Anterior cingulate cortex (tissue), 58 donors: ENCODE measurements around the gene BAD.

ENCODE experiments used
- DNase-seq, 58 donors: peaks; one replicate each; lab custom pipeline; 2025; lab: John Stamatoyannopoulos, UW

Gene BAD

GRCh38 chr11:64261556-64262080 is 22.8 kb downstream of the BAD start:
- DNase-seq, result no peak

- DNase-seq, result no peak
Observed at GRCh38 chr11:64260147-64260708, 24.2 kb downstream of the BAD start.

GRCh38 chr11:64259533-64260067 is 24.9 kb downstream of the BAD start:
- no peak for DNase-seq

GRCh38 chr11:64258946-64259532 is 25.4 kb downstream of the BAD start:
- no peak for DNase-seq

- DNase-seq, result no peak
Observed at GRCh38 chr11:64258356-64258755, 26.1 kb downstream of the BAD start.

DNA sequence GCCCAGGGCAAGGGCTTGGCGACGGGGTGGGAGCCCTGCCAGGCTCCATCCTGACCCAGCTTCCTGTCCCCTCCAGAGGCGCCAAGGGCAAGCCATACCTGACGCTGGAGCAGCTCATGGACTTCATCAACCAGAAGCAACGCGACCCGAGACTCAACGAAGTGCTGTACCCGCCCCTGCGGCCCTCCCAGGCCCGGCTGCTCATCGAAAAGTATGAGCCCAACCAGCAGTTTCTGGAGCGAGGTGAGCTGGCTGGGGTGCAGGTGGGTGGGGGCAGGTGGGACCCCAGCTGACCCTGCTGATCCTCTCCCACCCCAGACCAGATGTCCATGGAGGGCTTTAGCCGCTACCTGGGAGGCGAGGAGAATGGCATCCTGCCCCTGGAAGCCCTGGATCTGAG is 28.2 kb downstream of the BAD start:
- DNase-seq, result no peak

DNA sequence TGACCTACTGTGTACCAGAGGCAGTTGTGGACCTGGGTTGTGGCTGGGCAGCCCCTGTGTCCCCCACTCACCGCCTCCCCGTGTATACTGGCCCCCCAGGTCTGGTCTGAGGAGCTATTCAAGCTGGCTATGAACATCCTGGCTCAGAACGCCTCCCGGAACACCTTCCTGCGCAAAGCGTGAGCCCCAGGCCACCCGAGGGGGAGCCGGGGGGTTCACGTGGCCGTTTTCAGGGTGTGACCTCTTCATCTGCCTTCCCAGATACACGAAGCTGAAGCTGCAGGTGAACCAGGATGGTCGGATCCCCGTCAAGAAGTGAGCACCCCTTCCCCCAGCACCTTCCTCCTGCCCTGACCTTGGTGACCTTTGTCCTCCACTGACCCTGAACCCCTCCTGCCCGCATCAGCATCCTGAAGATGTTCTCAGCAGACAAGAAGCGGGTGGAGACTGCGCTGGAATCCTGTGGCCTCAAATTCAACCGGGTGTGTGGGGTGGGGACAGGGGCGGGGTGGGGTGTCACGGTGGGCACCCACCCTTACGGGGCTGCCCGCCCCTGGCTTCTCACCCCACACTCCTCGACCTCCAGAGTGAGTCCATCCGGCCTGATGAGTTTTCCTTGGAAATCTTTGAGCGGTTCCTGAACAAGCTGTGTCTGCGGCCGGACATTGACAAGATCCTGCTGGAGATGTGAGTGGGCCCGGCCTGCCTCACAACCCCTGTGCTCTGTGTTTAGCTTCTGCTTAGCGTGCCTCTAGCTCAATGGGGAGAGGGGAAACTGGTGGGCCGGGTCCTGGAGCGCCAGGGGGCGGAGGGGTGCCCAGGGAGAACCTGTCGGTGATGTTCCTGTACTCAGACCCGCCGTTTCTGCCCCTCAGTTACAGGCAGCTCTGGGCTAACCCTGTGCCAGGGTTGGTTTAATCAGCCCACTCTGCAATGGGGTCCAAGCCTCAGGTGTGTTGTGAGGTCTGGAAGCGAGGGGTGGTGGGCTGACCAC is 29.0 kb downstream of the BAD start:
- no peak for DNase-seq

DNA sequence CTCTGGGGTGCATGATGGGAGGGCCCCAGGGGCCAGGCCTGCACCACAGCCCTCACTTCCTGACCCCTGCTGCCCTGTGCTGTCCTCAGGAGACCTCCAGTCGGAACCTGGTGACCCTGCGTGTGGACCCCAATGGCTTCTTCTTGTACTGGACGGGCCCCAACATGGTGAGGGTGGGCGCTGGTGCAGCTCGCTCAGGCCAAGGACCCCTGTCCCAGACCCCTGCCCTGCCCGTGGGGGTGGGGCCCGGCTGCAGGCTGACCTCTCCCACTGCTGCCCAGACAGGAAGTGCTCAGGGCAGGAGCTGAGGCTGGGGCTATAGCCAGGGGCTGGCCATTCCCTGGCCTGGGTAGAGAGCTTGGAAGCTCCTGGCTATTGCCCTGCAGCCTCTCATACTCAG is 30.1 kb downstream of the BAD start:
- DNase-seq, result no peak

- DNase-seq, result peak in 41 of 58 donors; percentile 17 to 82 (median 44)
Observed at GRCh38 chr11:64253481-64253880, 31.0 kb downstream of the BAD start.

DNA sequence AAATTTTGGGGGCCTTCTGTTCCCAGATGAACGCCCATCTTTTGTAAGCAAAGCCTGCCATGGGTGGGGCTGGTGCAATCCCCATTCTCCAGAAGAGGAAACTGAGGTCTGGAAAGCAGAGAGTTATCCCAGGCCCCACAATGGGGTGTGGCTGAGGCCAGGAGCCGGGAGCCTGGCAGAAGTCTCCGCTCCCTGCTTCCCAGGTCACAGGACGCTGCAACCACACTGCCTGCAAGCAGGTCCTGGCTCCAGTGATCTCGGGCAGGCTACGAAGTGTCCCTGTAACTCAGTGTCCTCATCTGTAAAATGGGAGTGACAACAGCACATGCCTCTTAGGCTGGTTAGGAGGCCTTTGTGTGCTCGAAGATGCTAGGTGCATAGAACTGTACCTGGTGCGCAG is 31.4 kb downstream of the BAD start:
- no peak for DNase-seq

- DNase-seq, result peak in 3 of 58 donors; percentile 9 to 41 (median 21)
Observed at GRCh38 chr11:64252003-64252872, 32.2 kb downstream of the BAD start.

DNA sequence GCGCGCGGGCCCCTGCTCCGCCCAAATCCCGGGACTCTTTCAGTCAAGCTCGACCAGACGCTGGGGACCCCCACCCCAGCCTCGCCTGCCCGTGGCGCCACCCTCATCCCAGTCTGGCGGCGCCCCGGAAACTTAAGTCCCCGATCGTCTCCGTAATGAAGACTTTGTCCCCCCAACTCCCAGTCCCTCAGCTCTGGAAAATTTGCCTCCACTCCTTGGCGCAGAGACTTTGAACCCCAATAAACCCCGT is 32.8 kb downstream of the BAD start:
- DNase-seq, result no peak

DNA sequence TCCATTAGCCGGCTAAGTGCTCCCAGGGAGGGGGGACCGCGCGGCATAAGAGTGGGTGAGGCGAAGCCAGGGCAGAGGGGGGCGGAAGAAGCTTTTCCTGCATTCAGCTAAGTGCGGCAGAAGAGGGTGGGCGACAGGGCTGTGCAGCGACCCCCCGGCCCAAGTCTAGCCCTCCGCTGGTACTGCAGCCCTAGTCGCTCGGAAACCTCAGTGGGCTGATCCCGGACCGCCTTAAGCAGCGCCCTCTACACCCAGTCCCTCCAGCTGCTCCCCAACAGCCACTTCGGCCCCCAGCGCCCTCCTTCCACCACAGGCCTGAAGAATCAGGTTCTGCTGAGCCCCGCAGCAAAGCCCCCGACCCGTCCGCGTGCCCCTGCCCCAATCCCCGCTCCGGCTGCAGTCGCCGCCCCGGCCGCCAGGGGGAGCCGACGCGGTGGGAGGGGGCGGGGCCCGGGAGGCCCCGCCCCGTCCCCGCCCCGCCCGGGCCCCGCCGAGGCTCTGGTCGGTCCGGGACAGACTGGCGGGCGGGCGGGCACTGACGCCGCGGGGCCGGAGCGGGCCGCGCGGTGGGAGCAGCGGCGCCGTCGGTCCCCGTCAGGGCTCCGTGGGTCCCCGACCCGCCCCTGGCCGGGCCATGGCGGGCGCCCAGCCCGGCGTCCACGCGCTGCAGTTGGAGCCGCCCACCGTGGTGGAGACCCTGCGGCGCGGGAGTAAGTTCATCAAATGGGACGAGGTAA is 33.3 kb downstream of the BAD start, which contains the start of gene PLCB3:
PLCB3 (plus strand) TSS at position 515 of the 737 bp plus-strand sequence; CDS start at position 635, 120 bp downstream.
- DNase-seq, result peak in 29 of 58 donors; percentile 17 to 66 (median 38)

DNA sequence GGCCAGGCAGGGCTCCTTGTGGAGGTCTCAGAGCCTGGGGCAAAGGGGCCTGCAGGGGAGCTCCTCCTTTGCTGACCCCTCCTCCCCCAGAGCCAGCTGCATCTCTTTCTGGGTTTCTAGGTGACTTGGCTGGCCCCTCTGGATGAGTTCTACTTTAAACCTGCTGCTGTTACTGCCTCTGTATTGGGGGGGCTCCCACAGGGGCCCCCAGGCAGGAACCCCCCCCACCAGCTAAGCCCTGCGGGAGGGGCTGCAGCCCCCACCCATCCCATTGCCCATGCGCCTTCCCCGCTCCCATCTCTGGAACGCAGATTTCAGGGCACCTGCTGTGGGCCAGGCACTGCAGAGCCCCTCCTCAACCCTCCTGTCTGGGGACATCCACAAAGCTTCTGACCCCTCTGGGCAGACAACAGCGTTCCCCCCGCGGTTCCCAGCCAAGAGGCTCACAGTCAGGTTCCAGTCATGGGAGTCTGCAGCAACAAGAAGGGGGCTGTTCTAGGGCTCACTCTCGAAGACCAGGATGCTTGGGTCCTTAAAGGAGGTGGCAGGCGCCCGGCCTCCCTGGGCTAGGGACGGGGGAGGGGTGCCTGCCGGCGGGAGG is 34.0 kb downstream of the BAD start:
- DNase-seq, result no peak

- no peak for DNase-seq
Observed at GRCh38 chr11:64249563-64250414, 34.7 kb downstream of the BAD start.

DNA sequence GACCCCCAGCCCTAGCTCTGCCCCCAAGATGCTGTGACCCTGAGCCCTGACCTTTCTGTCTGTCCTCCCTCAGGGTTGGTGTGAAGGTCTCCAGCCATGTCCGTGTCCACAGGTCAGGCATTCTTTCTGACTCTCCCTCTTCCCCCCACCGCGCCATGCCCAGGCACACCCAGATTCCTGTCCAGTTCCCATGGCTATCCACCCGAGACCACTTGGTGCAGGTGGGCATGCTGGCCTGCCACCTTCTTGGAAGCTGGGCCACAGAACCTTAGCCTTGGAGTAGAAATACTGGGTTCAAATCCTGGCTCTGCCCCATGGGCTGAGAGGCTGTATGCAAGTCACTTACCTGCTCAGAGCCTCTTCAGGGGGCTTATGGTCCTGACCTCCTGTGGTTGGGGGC is 35.4 kb downstream of the BAD start:
- DNase-seq, result no peak

DNA sequence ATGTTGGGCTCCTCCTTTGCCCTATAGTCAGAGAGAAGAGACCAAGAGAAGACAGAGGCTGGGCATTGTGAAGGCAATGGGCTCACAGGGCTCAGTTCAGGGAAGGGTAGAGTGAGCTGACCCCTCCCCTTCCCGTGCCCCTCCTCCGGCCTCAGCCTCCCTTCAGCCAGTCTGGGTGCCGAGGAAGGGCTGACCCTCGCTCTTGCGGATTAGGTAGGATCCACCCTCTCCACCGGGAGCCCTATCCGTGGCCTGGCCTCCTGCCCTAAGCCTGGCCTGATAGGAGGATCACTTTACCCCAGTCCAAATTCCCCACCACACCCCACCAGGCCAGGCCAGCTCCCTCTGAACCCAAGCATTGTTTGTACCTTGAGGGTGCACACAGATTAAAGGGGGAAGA is 35.9 kb downstream of the BAD start:
- no peak for DNase-seq
